Right lobe of liver (tissue), 6 donors: Measurements from ENCODE around the gene RNF31. TPM values are rescaled to one million over a fixed set of nuclear protein-coding genes. Genes with fewer than 3 reads are reported as not detected.

Source experiments
- ATAC-seq, 4 donors: fragments of 200-7000 bp; cut with Tn5 transposase; one replicate each; pipeline ENCODE4 v1.9.1; 2020; ENCODE audit warnings: mild to moderate bottlenecking in 4 of 4, moderate library complexity in 4 of 4
- DNase-seq, 3 donors: peaks; one replicate each; pipeline ENCODE4 v3.0.0-alpha.2; 2020
- H3K27ac ChIP-seq, 3 donors: fragments of 200-600 bp; one replicate each; pipeline ENCODE4 v1.8.0; 2022
- H3K27me3 ChIP-seq, 2 donors: fragments of 200-600 bp; one replicate each; pipeline ENCODE4 v1.8.0; 2022
- H3K36me3 ChIP-seq, 4 donors: fragments of 200-600 bp; sonication (generic) in 1 of 4; one replicate each; pipeline versions ENCODE4 v1.5.1 to v1.8.0; 2017 to 2022; ENCODE audit warnings: control low read depth in 1 of 4
- H3K4me1 ChIP-seq, 4 donors: fragments of 200-600 bp; sonication (generic) in 1 of 4; one replicate each; pipeline versions ENCODE4 v1.5.1 to v1.8.0; 2017 to 2022; ENCODE audit warnings: control low read depth in 1 of 4
- H3K4me3 ChIP-seq, 3 donors: fragments of 200-600 bp; one replicate each; pipeline ENCODE4 v1.8.0; 2022
- H3K9me3 ChIP-seq, 4 donors: fragments of 200-600 bp; sonication (generic) in 1 of 4; one replicate each; pipeline versions ENCODE4 v1.5.1 to v1.8.0; 2017 to 2022; ENCODE audit warnings: control low read depth in 1 of 4
- CTCF ChIP-seq, 4 donors: fragments of 200-600 bp in 3 of 4; fragments of 450-650 bp in 1 of 4; IDR thresholded peaks; one replicate each; pipeline versions ENCODE4 v1.5.1 to v1.8.0; 2016 to 2022; ENCODE audit warnings: antibody characterized with exemption in 4 of 4, mild to moderate bottlenecking in 2 of 4
- POLR2A ChIP-seq: fragments of 450-650 bp; IDR thresholded peaks from one replicate; pipeline ENCODE4 v1.6.1; 2017; ENCODE audit warnings: antibody characterized with exemption, mild to moderate bottlenecking
- WGBS: methylation state at CpG from one replicate; pipeline ENCODE4 v1.1.6; 2018; ENCODE audit warnings: low coverage, low lambda C conversion rate; ENCODE audit not compliant: insufficient coverage; ENCODE audit errors: missing lambda C conversion rate; 5-methylcytosine and 5-hydroxymethylcytosine counted together
- intact Hi-C, 2 donors: fragments of 100-400 bp; cut with DNase I; formaldehyde crosslinking; loops; one replicate each; pipeline versions ENCODE4 v1.11.2 to v1.14.1; 2022
- total RNA-seq, 6 experiments: library from RNA; depleted of rRNA in 2 of 6; stranded (reverse); fragments of >200 nt in 2 of 6; fragmentation: NEBNext Ultra II Directional in 3 of 6; extraction: Animal tissue kit (Norgen Biotek cat#: 25700) in 3 of 6; gene quantifications; one replicate each; pipeline versions ENCODE4 v1.1.0 to v1.2.4, GENCODE V29; 2016 to 2023
- donor health status: DM: no; HTN: yes; CAD: no.
- donor health status: DM: no; HTN: no; CAD: no.
- donor health status: DM: no; HTN: no; CAD: no.
- donor health status: DM: no; HTN: yes; CAD: no.
- donor health status: DM: no; HTN: yes; CAD: no.

Gene RNF31
- total RNA-seq, 6 experiments from 2014 or later, result 17.5 to 39.6 (median 26.2) TPM

GRCh38 chr14:24189460-24189859, 42.2 kb downstream of the RNF31 start:
- Histone ChIP-seq H3K4me3 (no peak overlapping the region), H3K4me1 (peaks cover 0 to 16% (median 6%) of the 10 kb centered on the region in 4 donors), H3K27ac (no peak overlapping the region), H3K9me3 (no peaks in the 10 kb centered on the region), H3K27me3 (no peaks in the 10 kb centered on the region), H3K36me3 (peaks cover 0 to 30% (median 6%) of the 10 kb centered on the region in 4 donors)
- no peak for ATAC-seq
- no peak for TF ChIP-seq POLR2A
- no peak for TF ChIP-seq CTCF (IDR thresholded peaks at IDR 0.05)
- WGBS, result 73% methylated on average over 5 of the region's 9 CpGs
- no peak for DNase-seq
- intact Hi-C loops, result no loop called here

GRCh38 chr14:24190416-24190815, 43.1 kb downstream of the RNF31 start:
- intact Hi-C loops, result no loop called here
- no peaks in the 10 kb centered on the region for H3K27me3 ChIP-seq
- peaks cover 0 to 22% (median 7%) of the 10 kb centered on the region in 4 donors for H3K4me1 ChIP-seq
- DNase-seq (no peak), ATAC-seq (no peak)
- H3K27ac ChIP-seq, result no peak overlapping the region
- TF ChIP-seq CTCF (IDR thresholded peaks at IDR 0.05) (no peak), POLR2A (no peak)
- no peaks in the 10 kb centered on the region for H3K9me3 ChIP-seq
- peaks cover 0 to 24% (median 2%) of the 10 kb centered on the region in 4 donors for H3K36me3 ChIP-seq
- no peak overlapping the region for H3K4me3 ChIP-seq
- 96% methylated on average over 4 of the region's 10 CpGs for WGBS

GRCh38 chr14:24192933-24193332, 45.6 kb downstream of the RNF31 start:
- DNase-seq, result no peak
- ATAC-seq, result no peak
- Histone ChIP-seq H3K36me3 (peaks cover 0 to 9% (median 0%) of the 10 kb centered on the region in 4 donors), H3K4me1 (peaks cover 0 to 34% (median 4%) of the 10 kb centered on the region in 4 donors), H3K27ac (no peak overlapping the region), H3K4me3 (no peak overlapping the region), H3K9me3 (no peaks in the 10 kb centered on the region), H3K27me3 (no peaks in the 10 kb centered on the region)
- 91% methylated on average over 9 of the region's 15 CpGs for WGBS
- intact Hi-C loops, result no loop called here
- TF ChIP-seq CTCF (IDR thresholded peaks at IDR 0.05) (no peak), POLR2A (no peak)

- Histone ChIP-seq H3K4me1 (peaks cover 0 to 40% (median 7%) of the 10 kb centered on the region in 4 donors), H3K9me3 (no peaks in the 10 kb centered on the region), H3K4me3 (peak overlapping the region; percentile 90 to 96 (median 94)), H3K36me3 (peaks cover 0 to 9% (median 0%) of the 10 kb centered on the region in 4 donors), H3K27ac (peak overlapping the region in 1 of 3 donors; percentile 98), H3K27me3 (no peaks in the 10 kb centered on the region)
- no peak for TF ChIP-seq CTCF (IDR thresholded peaks at IDR 0.05)
- no peak for TF ChIP-seq POLR2A
- DNase-seq (no peak), ATAC-seq (no peak)
- WGBS, result 92% methylated on average over 2 of the region's 7 CpGs
- intact Hi-C loops, result no loop called here
Measured at GRCh38 chr14:24194186-24194872, 47.0 kb downstream of the RNF31 start.
